H1 (cell line): ENCODE results near the gene PELO. TPM values are rescaled to one million over a fixed set of nuclear protein-coding genes. Genes with fewer than 3 reads are reported as not detected.

ENCODE experiments used
- CTCF ChIA-PET: fragments of 300-600 bp; sonication (Branson Sonifier 250); formaldehyde crosslinking; loops from one replicate; lab custom pipeline; 2021; ENCODE audit not compliant: partially characterized antibody; lab: Charles Lee
- POLR2A ChIA-PET: fragments of 300-600 bp; sonication (Branson Sonifier 250); formaldehyde crosslinking; loops from one replicate; lab custom pipeline; 2021; ENCODE audit warnings: inconsistent platforms; ENCODE audit not compliant: partially characterized antibody; lab: Charles Lee
- DNase-seq, 2 experiments: peaks; one replicate each; pipeline versions ENCODE4 v3.0.0 to v3.0.0-alpha.2; 2010 to 2022; ENCODE audit warnings: low spot score in 2 of 2, low read depth in 1 of 2, mixed read lengths in 1 of 2
- FAIRE-seq: peaks from 2 replicates; lab custom pipeline; 2011; peaks lifted over from hg19 to GRCh38; lab: Jason Lieb, UNC
- H2AFZ ChIP-seq: 2 replicates; pipeline ENCODE4 v1.8.1; 2012; ENCODE audit warnings: low read length, inconsistent platforms
- H2AK5ac ChIP-seq: 2 replicates; pipeline ENCODE4 v1.6.1; 2013; ENCODE audit warnings: low read depth, low read length
- H2BK120ac ChIP-seq: replicated peaks from 2 replicates; pipeline ENCODE3; 2013; ENCODE audit warnings: low read depth, low read length, inconsistent platforms
- H2BK12ac ChIP-seq: 2 replicates; pipeline ENCODE4 v1.6.1; 2013; ENCODE audit warnings: low read depth, low read length
- H2BK15ac ChIP-seq: 2 replicates; pipeline ENCODE4 v1.6.1; 2013; ENCODE audit warnings: low read length
- H2BK20ac ChIP-seq: 2 replicates; pipeline ENCODE4 v1.6.1; 2013; ENCODE audit warnings: low read length
- H2BK5ac ChIP-seq: 2 replicates; pipeline ENCODE4 v1.6.1; 2013; ENCODE audit warnings: low read depth, low read length
- H3K14ac ChIP-seq: 2 replicates; pipeline ENCODE4 v1.6.1; 2013; ENCODE audit warnings: inconsistent platforms; ENCODE audit not compliant: insufficient read length
- H3K18ac ChIP-seq: 2 replicates; pipeline ENCODE4 v1.6.1; 2013; ENCODE audit warnings: low read length; ENCODE audit errors: extremely low read depth
- H3K23ac ChIP-seq: 2 replicates; pipeline ENCODE4 v1.6.1; 2013; ENCODE audit warnings: inconsistent platforms; ENCODE audit not compliant: insufficient read length
- H3K23me2 ChIP-seq: 2 replicates; pipeline ENCODE4 v1.6.1; 2013; ENCODE audit warnings: low read depth, low read length
- H3K27ac ChIP-seq: 2 replicates; pipeline ENCODE4 v1.6.1; 2011; ENCODE audit warnings: low read depth, low read length, inconsistent platforms
- H3K27me3 ChIP-seq, 4 experiments: replicated peaks in 1 of 4; 1 replicate in 1 of 4; 2 replicates in 3 of 4; pipeline versions ENCODE4 v1.6.1 to v1.8.1; 2011 to 2013; ENCODE audit warnings: low read length in 3 of 4, mild to moderate bottlenecking in 3 of 4, inconsistent platforms in 2 of 4, mixed read lengths in 2 of 4, moderate library complexity in 1 of 4; ENCODE audit not compliant: control insufficient read depth in 3 of 4, insufficient read depth in 3 of 4; ENCODE audit errors: extremely low read depth in 1 of 4
- H3K36me3 ChIP-seq, 4 experiments: 2 replicates each; pipeline versions ENCODE4 v1.6.1 to v1.8.1; 2011 to 2013; ENCODE audit warnings: mild to moderate bottlenecking in 4 of 4, low read length in 3 of 4, moderate library complexity in 2 of 4, control low read depth in 1 of 4, inconsistent platforms in 1 of 4; ENCODE audit not compliant: insufficient read depth in 4 of 4, control insufficient read depth in 2 of 4
- H3K4ac ChIP-seq: replicated peaks from 2 replicates; pipeline ENCODE3; 2013; ENCODE audit warnings: low read length, low read depth, mixed read lengths, inconsistent platforms; ENCODE audit not compliant: insufficient read length
- H3K4me1 ChIP-seq, 4 experiments: replicated peaks in 1 of 4; 1 replicate in 1 of 4; 2 replicates in 3 of 4; pipeline versions ENCODE4 v1.6.1 to v1.8.1; 2011 to 2013; ENCODE audit warnings: low read length in 3 of 4, inconsistent platforms in 2 of 4, mixed read lengths in 1 of 4; ENCODE audit not compliant: insufficient read depth in 4 of 4, control insufficient read depth in 3 of 4
- H3K4me2 ChIP-seq, 2 experiments: 2 replicates each; pipeline versions ENCODE4 v1.6.1 to v1.8.1; 2011 to 2013; ENCODE audit warnings: low read depth in 2 of 2, low read length in 2 of 2, control low read depth in 1 of 2, inconsistent platforms in 1 of 2, mild to moderate bottlenecking in 1 of 2; ENCODE audit not compliant: insufficient read depth in 1 of 2
- H3K4me3 ChIP-seq, 4 experiments: fragments of 200-600, 300-600 bp in 1 of 4; sonication (generic), shearing (Covaris generic), sonication (Bioruptor Twin) in 1 of 4; 2 replicates each; pipeline versions ENCODE4 v1.5.1 to v1.8.1; 2011 to 2016; ENCODE audit warnings: low read length in 4 of 4, low read depth in 3 of 4, control low read depth in 2 of 4, inconsistent platforms in 2 of 4, mild to moderate bottlenecking in 2 of 4, mixed read lengths in 1 of 4, moderate library complexity in 1 of 4; ENCODE audit not compliant: insufficient read depth in 2 of 4; ENCODE audit errors: extremely low read depth in 1 of 4
- H3K56ac ChIP-seq: replicated peaks from 2 replicates; pipeline ENCODE3; 2013; ENCODE audit warnings: low read depth, mild to moderate bottlenecking, mixed read lengths, low read length, inconsistent platforms; ENCODE audit not compliant: insufficient read length
- H3K79me1 ChIP-seq: 2 replicates; pipeline ENCODE4 v1.6.1; 2013; ENCODE audit warnings: low read depth, low read length, control low read depth
- H3K79me2 ChIP-seq, 2 experiments: 2 replicates each; pipeline versions ENCODE4 v1.6.1 to v1.8.1; 2012 to 2013; ENCODE audit warnings: low read length in 2 of 2, mild to moderate bottlenecking in 2 of 2, inconsistent platforms in 1 of 2; ENCODE audit not compliant: insufficient read depth in 2 of 2, control insufficient read depth in 1 of 2
- H3K9ac ChIP-seq, 4 experiments: replicated peaks in 1 of 4; 1 replicate in 1 of 4; 2 replicates in 3 of 4; pipeline versions ENCODE4 v1.6.1 to v1.8.1; 2011 to 2013; ENCODE audit warnings: low read depth in 3 of 4, low read length in 3 of 4, control low read depth in 2 of 4, mild to moderate bottlenecking in 2 of 4, moderate library complexity in 2 of 4, inconsistent platforms in 1 of 4; ENCODE audit errors: extremely low read depth in 1 of 4
- H3K9me3 ChIP-seq, 2 experiments: 2 replicates each; pipeline versions ENCODE4 v1.6.1 to v1.8.1; 2012 to 2013; ENCODE audit warnings: mild to moderate bottlenecking in 2 of 2, moderate library complexity in 2 of 2, control low read depth in 1 of 2, inconsistent platforms in 1 of 2, low read depth in 1 of 2, low read length in 1 of 2, mixed read lengths in 1 of 2; ENCODE audit not compliant: insufficient read depth in 2 of 2
- H4K20me1 ChIP-seq, 2 experiments: replicated peaks in 1 of 2; 2 replicates each; pipeline versions ENCODE3 to v1.8.1; 2011 to 2013; ENCODE audit warnings: inconsistent platforms in 2 of 2, low read length in 2 of 2, mild to moderate bottlenecking in 1 of 2; ENCODE audit not compliant: insufficient read depth in 2 of 2, control insufficient read depth in 1 of 2
- H4K5ac ChIP-seq: 2 replicates; pipeline ENCODE4 v1.6.1; 2013; ENCODE audit warnings: low read length, low read depth, mixed read lengths, inconsistent platforms; ENCODE audit not compliant: insufficient read length
- H4K8ac ChIP-seq: 2 replicates; pipeline ENCODE4 v1.8.0; 2013; ENCODE audit warnings: mild to moderate bottlenecking, moderate library complexity, low read length, inconsistent platforms; ENCODE audit not compliant: insufficient read depth; ENCODE audit errors: extremely low read depth
- H4K91ac ChIP-seq: replicated peaks from 2 replicates; pipeline ENCODE3; 2013; ENCODE audit warnings: low read length, mixed read lengths, inconsistent platforms; ENCODE audit not compliant: insufficient read length
- BRCA1 ChIP-seq: IDR thresholded peaks from 2 replicates; pipeline ENCODE4 v1.6.1; 2012; ENCODE audit warnings: low read depth, low read length, improper control_type of control experiment
- EGR1 ChIP-seq: IDR thresholded peaks from 2 replicates; pipeline ENCODE4 v1.6.1; 2011; ENCODE audit warnings: low read depth, low read length, borderline replicate concordance
- GTF2F1 ChIP-seq: IDR thresholded peaks from 2 replicates; pipeline ENCODE4 v1.6.1; 2012; ENCODE audit warnings: low read depth, low read length, improper control_type of control experiment, borderline replicate concordance
- PHF8 ChIP-seq: fragments of 200-600 bp; sonication (generic); conservative IDR thresholded peaks from 2 replicates; pipeline ENCODE4 v1.7.1; 2012; ENCODE audit warnings: low read depth, mild to moderate bottlenecking, inconsistent platforms, low read length, moderate library complexity
- RNF2 ChIP-seq: fragments of 200-900, 300-1000 bp; sonication (generic); IDR thresholded peaks from 2 replicates; pipeline ENCODE4 v1.7.1; 2016; ENCODE audit warnings: borderline replicate concordance, low read depth, mild to moderate bottlenecking, antibody characterized with exemption, low read length; ENCODE audit not compliant: poor library complexity, severe bottlenecking; ENCODE audit errors: missing control alignments
- RXRA ChIP-seq: IDR thresholded peaks from 2 replicates; pipeline ENCODE4 v1.6.1; 2011; ENCODE audit warnings: low read depth, mild to moderate bottlenecking, low read length, moderate library complexity; ENCODE audit not compliant: insufficient read depth
- SAP30 ChIP-seq: fragments of 300-600 bp; sonication (generic); IDR thresholded peaks from 2 replicates; pipeline ENCODE4 v1.7.1; 2012; ENCODE audit warnings: low read length, moderate library complexity, mild to moderate bottlenecking, inconsistent platforms; ENCODE audit not compliant: insufficient read depth, insufficient replicate concordance
- SIN3A ChIP-seq, 2 experiments: IDR thresholded peaks in 1 of 2; conservative IDR thresholded peaks in 1 of 2; 2 replicates each; pipeline ENCODE4 v1.6.1; 2011 to 2012; ENCODE audit warnings: low read length in 2 of 2, improper control_type of control experiment in 1 of 2, low read depth in 1 of 2, mild to moderate bottlenecking in 1 of 2
- TBP ChIP-seq: IDR thresholded peaks from 2 replicates; pipeline ENCODE4 v1.6.1; 2011; ENCODE audit warnings: low read depth, low read length, improper control_type of control experiment
- TCF12 ChIP-seq: IDR thresholded peaks from 2 replicates; pipeline ENCODE4 v1.6.1; 2011; ENCODE audit warnings: low read depth, mild to moderate bottlenecking, low read length
- polyA plus RNA-seq, 7 experiments: library from polyadenylated mRNA; depleted of rRNA in 3 of 7; stranded (reverse) in 5 of 7; unstranded in 2 of 7; fragments of >200 nt in 5 of 7; fragments of 200-250 nt in 2 of 7; gene quantifications; 1 replicate in 5 of 7; 2 replicates in 1 of 7; 4 replicates in 1 of 7; pipeline versions ENCODE4 v1.2.1 to v1.2.3, GENCODE V29; 2011 to 2013; ENCODE audit warnings: missing spikeins in 2 of 7, mixed read lengths in 2 of 7
- total RNA-seq: library from RNA; stranded (reverse); fragmentation: NEBNext Ultra II Directional; extraction: Animal tissue kit (Norgen Biotek cat#: 25700); gene quantifications from 2 replicates; pipeline ENCODE4 v1.2.1, GENCODE V29; 2021

PELO gene
- total and polyA plus RNA-seq, 2 of the 8 experiments (the other 6 are each of a cell fraction or from before 2014, with no cell fraction given), result 10.8 to 18.5 TPM

GRCh38 chr5:52807037-52807436 lies 19.3 kb downstream of the PELO start:
- Histone ChIP-seq H3K9ac (no peak overlapping the region), H3K4me2 (no peak overlapping the region), H3K4me1 (no peaks in the 10 kb centered on the region; a peak in 1 of 7 replicates), H3K14ac (no peak overlapping the region), H2BK5ac (no peak overlapping the region), H3K79me2 (peaks cover 0 to 33% of the 10 kb centered on the region in 2 experiments; a peak in 3 of 4 replicates), H2BK12ac (no peak overlapping the region), H3K27me3 (no peaks in the 10 kb centered on the region), H3K23ac (no peak overlapping the region), H3K4ac (no peak overlapping the region), H2BK20ac (no peak overlapping the region), H4K5ac (no peak overlapping the region), H3K79me1 (no peaks in the 10 kb centered on the region), H3K56ac (no peak overlapping the region), H3K36me3 (peaks cover 0 to 6% (median 0%) of the 10 kb centered on the region in 4 experiments; a peak in 1 of 8 replicates), H4K20me1 (peaks cover 1 to 2% of the 10 kb centered on the region in 2 experiments), H4K8ac (no peak overlapping the region), H2AFZ (no peak overlapping the region), H3K9me3 (no peaks in the 10 kb centered on the region), H2AK5ac (no peak overlapping the region), H3K27ac (no peak overlapping the region), H2BK120ac (no peak overlapping the region), H3K18ac (no peak overlapping the region), H3K4me3 (no peak overlapping the region), H2BK15ac (no peak overlapping the region), H3K23me2 (no peaks in the 10 kb centered on the region), H4K91ac (no peak overlapping the region)
- DNase-seq (no peak), FAIRE-seq (no peak)
- CTCF ChIA-PET, result interaction anchor here (1.9 kb wide), 1 partner anchor 20 kb away, joined by 6 read pairs; the partner anchor contains the start of genes ITGA1 and PELO
- POLR2A ChIA-PET, result no interaction called here
- TF ChIP-seq PHF8 (no peak), RNF2 (no peak), TBP (no peak), SAP30 (no peak), RXRA (no peak), EGR1 (no peak), GTF2F1 (no peak), SIN3A (conservative IDR thresholded peaks at IDR 0.05 in 1 of 2, IDR thresholded peaks at IDR 0.05 in 1 of 2; ENCODE audit: low read depth in 1 of 2, low read length in 2 of 2) (no peak), BRCA1 (no peak), TCF12 (no peak)
